ENCODE data around the gene GPATCH3.

DNA sequence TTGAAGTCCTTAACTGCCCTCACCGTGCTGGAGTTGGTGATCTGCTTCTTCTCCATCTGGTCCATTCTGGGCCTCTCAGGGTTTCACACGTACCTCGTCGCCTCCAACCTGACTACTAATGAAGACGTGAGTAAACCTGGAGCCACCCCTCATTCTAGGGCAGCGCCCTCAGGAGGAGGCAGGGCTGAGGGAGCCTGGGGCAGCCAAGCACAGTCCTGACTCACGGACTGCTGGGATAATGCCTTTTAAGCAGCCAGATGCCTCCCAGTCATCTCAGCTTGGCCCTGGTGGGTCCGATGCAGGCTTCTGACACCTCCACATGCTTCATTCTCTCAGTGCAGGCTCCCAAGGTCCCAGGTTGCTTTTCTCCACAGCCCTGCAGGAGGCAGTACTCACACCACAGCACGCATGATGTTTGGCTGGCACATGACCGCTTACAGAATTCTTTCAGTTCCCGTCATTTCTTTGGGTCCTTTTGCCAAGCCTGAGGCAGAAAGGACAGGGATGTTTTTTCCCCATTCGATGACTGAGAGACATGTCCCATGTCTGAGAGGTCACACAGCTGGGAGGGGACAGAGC lies 49.1 kb downstream of the GPATCH3 start:
- no peak for TF ChIP-seq POLR2A (IDR thresholded peaks at IDR 0.05; ENCODE audit: low read depth, low read length)
- no peak for TF ChIP-seq FOS (IDR thresholded peaks at IDR 0.05; ENCODE audit: borderline replicate concordance, insufficient read depth, low read length)

Data from endothelial cell of umbilical vein (primary cell).